ENCODE measurements around the gene OPRL1.

Gene OPRL1

GRCh38 chr20:64092258-64093012, 12.6 kb downstream of the OPRL1 start:
- DNase-seq (ENCODE audit: insufficient read length, low spot score) (no peak), FAIRE-seq (no peak)
- no peak for TF ChIP-seq CTCF (IDR thresholded peaks at IDR 0.05; ENCODE audit: insufficient read depth, missing control alignments)

GRCh38 chr20:64093013-64093503, 13.2 kb downstream of the OPRL1 start:
- FAIRE-seq (no peak), DNase-seq (ENCODE audit: insufficient read length, low spot score) (peak; percentile 45)
- TF ChIP-seq CTCF (IDR thresholded peaks at IDR 0.05; ENCODE audit: insufficient read depth, missing control alignments), result no peak

GRCh38 chr20:64095455-64095854, 15.6 kb downstream of the OPRL1 start:
- no peak for TF ChIP-seq CTCF (IDR thresholded peaks at IDR 0.05; ENCODE audit: insufficient read depth, missing control alignments)
- FAIRE-seq, result no peak
- DNase-seq (ENCODE audit: insufficient read length, low spot score), result no peak

GRCh38 chr20:64095927-64096326, 16.0 kb downstream of the OPRL1 start:
- DNase-seq (ENCODE audit: insufficient read length, low spot score) (no peak), FAIRE-seq (no peak)

GRCh38 chr20:64096535-64096934, 16.7 kb downstream of the OPRL1 start:
- TF ChIP-seq CTCF (IDR thresholded peaks at IDR 0.05; ENCODE audit: insufficient read depth, missing control alignments), result no peak
- DNase-seq (ENCODE audit: insufficient read length, low spot score) (no peak), FAIRE-seq (no peak)

More at GRCh38 chr20:64095927-64096326, 16.0 kb downstream of the OPRL1 start:
- no peak for TF ChIP-seq CTCF (IDR thresholded peaks at IDR 0.05; ENCODE audit: insufficient read depth, missing control alignments)

GRCh38 chr20:64098471-64099013, 18.7 kb downstream of the OPRL1 start:
- TF ChIP-seq CTCF (IDR thresholded peaks at IDR 0.05; ENCODE audit: insufficient read depth, missing control alignments), result no peak
- DNase-seq (ENCODE audit: insufficient read length, low spot score) (no peak), FAIRE-seq (no peak)
